Measurements from ENCODE around the gene SPTSSB.

DNA sequence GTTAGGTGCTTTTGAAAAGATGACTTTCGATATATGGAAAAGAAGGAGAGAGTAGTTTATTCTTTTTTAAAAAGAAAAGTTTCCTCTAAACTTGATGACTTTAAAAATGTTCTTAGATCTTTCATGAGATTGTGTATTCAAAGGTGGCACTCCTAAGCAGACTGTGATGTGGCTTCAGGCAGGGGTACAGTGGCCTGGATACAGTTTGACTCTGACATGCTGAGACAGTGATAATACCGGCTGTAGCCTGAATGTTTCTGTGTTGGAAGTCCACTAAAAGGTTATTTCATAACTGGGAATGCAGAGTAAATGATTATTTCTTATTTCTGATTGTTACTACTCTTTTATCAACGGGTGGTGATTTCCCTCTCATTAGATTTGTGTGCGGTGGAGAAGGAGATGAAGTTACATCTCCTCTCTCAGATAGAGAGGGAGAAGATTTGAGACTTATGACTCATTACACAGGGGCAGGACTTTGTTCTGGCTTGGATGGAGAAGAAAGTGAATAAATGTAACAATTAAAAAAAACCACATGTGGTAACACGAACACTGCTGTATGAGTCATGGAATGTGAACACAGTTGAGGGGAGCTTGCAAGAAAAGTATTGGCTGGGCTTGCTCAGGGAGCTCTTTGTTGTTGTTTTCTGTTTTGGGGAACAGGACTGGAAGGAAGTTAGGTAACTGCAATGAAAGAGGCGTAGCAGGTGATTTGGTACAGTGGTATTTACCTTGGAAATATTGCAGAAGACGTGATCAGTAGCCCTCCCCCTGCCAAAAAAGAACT, 21.6 kb downstream of the SPTSSB start:
- no peak for TF ChIP-seq POLR2A (IDR thresholded peaks at IDR 0.05)
- TF ChIP-seq, protein P1, sequence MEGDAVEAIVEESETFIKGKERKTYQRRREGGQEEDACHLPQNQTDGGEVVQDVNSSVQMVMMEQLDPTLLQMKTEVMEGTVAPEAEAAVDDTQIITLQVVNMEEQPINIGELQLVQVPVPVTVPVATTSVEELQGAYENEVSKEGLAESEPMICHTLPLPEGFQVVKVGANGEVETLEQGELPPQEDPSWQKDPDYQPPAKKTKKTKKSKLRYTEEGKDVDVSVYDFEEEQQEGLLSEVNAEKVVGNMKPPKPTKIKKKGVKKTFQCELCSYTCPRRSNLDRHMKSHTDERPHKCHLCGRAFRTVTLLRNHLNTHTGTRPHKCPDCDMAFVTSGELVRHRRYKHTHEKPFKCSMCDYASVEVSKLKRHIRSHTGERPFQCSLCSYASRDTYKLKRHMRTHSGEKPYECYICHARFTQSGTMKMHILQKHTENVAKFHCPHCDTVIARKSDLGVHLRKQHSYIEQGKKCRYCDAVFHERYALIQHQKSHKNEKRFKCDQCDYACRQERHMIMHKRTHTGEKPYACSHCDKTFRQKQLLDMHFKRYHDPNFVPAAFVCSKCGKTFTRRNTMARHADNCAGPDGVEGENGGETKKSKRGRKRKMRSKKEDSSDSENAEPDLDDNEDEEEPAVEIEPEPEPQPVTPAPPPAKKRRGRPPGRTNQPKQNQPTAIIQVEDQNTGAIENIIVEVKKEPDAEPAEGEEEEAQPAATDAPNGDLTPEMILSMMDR (IDR thresholded peaks at IDR 0.05), result no peak

All from thyroid gland (tissue), 4 donors.